Cardiac fibroblast (primary cell): Measurements from ENCODE around the gene OLA1.
A peak's percentile ranks its signal among the peaks of the same experiment; 100 is the strongest.

Experiments used
- DNase-seq, 2 donors: peaks; one replicate each; pipeline versions ENCODE4 v3.0.0 to v3.0.0-alpha.2; 2010; ENCODE audit warnings: low read depth in 2 of 2
- H3K4me3 ChIP-seq, 2 donors: replicated peaks in 1 of 2; 1 replicate in 1 of 2; 2 replicates in 1 of 2; pipeline ENCODE4 v1.5.1; 2011; ENCODE audit warnings: low read depth in 2 of 2, low read length in 2 of 2, mild to moderate bottlenecking in 2 of 2, moderate library complexity in 1 of 2
- TF ChIP-seq, protein P1 (sequence below): IDR thresholded peaks from one replicate; pipeline ENCODE4 v1.5.1; 2011; ENCODE audit warnings: low read depth, mild to moderate bottlenecking, low read length, inconsistent platforms

Gene OLA1

DNA sequence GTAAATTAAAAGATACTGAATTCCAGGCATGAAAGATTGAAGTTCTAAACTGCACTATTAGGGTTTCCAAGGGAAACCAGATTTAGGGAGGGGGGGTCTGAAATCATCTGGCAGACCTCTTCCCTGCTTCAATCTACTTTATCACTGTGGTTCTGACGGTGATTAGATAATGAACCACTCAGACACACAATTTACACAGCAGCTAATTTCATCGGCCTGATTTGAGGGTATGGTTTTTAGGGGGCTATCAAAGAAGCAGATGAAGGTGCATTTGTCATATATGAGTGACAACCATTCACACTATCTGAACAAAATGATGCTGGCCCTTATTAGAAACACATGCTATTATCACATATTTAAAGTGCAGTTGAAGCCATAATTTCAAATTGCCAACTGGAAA lies 106.0 kb downstream of the OLA1 start:
- TF ChIP-seq, protein P1, sequence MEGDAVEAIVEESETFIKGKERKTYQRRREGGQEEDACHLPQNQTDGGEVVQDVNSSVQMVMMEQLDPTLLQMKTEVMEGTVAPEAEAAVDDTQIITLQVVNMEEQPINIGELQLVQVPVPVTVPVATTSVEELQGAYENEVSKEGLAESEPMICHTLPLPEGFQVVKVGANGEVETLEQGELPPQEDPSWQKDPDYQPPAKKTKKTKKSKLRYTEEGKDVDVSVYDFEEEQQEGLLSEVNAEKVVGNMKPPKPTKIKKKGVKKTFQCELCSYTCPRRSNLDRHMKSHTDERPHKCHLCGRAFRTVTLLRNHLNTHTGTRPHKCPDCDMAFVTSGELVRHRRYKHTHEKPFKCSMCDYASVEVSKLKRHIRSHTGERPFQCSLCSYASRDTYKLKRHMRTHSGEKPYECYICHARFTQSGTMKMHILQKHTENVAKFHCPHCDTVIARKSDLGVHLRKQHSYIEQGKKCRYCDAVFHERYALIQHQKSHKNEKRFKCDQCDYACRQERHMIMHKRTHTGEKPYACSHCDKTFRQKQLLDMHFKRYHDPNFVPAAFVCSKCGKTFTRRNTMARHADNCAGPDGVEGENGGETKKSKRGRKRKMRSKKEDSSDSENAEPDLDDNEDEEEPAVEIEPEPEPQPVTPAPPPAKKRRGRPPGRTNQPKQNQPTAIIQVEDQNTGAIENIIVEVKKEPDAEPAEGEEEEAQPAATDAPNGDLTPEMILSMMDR: no peak
- H3K4me3 ChIP-seq: no peak overlapping the region
- no peak for DNase-seq

DNA sequence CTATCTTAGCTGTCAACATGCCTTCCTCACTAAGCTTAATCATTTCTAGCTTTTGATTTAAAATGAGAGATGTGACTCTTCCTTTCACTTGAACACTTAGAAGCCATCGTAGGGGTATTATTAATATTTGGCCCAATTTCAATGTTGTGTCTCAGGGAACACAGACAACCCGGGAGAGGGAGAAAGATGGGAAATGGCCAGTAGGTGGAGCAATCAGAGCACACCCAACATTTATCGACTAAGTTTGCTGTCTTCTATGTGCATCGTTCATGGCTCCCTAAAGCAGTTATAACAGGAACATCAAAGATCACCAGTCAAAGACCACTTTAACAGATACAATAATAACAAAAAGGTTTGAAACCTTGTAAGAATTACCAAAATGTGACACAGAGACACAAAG lies 110.2 kb downstream of the OLA1 start:
- DNase-seq: peak; percentile 42 to 53
- TF ChIP-seq, protein P1: peak; percentile 30
- no peak overlapping the region for H3K4me3 ChIP-seq

DNA sequence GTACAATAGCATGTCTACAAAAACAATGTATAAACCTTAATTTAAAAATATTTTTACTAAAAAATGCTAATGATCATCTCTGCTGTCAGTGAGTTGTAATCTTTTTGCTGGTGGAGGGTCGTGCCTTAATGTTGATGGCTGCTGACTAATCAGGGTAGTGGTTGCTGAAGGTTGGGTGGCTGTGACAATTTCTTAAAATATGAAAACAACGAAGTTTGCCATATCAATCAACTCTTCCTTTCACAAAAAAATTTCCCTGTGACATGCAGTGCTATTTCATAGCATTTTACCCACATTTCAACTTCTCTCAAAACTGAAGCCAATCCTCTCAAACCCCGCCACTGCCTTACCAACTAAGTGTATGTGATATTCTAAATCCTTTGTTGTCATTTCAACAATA lies 112.4 kb downstream of the OLA1 start:
- DNase-seq: no peak
- TF ChIP-seq, protein P1: no peak
- H3K4me3 ChIP-seq: no peak overlapping the region

DNA sequence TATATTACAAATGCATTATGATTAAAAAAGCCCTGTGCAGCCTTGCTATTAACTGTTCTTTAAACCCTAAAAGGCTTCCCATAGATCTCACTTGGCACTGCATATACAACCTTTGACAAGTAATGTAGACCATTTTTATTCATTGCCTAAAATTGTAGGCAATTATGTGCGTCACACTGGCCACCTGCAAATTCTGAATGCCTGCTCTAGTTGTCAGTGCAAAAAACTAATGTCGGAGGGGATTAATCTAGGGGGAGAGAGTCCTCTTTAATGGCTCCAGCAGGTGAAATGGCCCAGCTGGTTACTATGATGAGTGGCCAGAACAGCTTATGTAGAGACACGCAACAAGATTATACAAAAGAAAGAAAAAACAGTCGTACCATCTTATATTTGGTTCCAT lies 123.2 kb downstream of the OLA1 start:
- TF ChIP-seq, protein P1: no peak
- DNase-seq: no peak
- H3K4me3 ChIP-seq: no peak overlapping the region

DNA sequence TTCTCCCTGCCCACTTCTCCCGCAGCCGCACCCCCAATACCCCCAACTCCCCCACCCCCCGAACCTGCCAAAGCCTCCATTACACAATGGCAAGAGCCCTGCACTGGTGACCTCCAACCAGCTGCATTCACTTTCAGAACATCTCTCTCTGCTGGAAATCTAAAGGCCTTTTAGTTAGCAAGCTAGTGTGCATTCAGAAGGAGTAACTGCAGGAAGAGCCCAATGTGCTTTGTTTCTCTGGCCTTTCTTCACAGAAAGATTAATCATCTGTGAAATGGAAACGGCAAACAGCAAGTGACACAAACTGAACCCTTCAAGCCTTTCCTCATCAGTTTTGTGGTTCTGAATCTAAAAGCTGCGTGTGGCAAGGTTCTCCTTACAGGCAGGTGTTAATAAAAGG lies 124.2 kb downstream of the OLA1 start:
- TF ChIP-seq, protein P1: no peak
- DNase-seq: no peak
- H3K4me3 ChIP-seq: no peak overlapping the region

DNA sequence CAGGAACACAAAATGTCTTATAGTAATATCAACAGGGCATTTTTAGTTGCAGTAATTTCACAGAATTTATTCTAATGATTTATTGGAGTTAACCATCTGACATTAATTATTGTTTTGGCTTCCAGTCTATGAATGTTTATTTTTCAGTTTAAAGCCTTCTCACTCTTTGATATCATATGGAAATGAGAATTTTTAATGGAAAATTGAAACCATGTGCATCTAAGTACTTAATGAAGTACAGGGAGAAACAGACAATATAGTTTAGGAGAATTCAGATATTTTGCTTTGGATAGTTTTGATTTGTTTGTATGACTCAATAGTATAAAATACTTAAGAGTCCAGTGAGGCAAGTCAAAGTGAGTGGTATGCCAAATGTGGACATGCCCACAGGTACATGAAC lies 126.1 kb downstream of the OLA1 start:
- H3K4me3 ChIP-seq: no peak overlapping the region
- no peak for DNase-seq
- TF ChIP-seq, protein P1: no peak

DNA sequence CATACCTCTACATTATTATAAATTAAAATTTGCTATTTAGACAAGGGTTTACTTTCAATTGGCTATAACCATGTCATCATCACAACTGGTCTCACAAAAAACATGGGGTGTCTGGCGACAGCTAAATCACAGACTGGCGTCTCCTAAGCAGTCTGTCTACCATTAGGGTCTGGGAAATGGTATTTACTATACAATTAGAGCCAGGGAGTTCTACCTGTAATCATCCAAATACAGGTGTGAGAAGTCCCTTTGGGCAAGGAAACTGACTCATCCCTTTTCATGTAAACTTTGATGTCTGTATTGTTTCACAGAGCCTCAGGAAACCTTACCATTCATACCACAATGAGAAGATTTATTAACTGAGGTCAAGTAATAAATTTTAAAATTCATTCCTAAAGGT lies 126.7 kb downstream of the OLA1 start:
- TF ChIP-seq, protein P1: no peak
- DNase-seq: no peak

More for the DNA sequence above, 126.7 kb downstream of the OLA1 start:
- no peak overlapping the region for H3K4me3 ChIP-seq
